Glomerular endothelial cell (primary cell): ENCODE measurements around the gene PCNA. TPM values are rescaled to one million over a fixed set of nuclear protein-coding genes. Genes with fewer than 3 reads are reported as not detected.

ENCODE experiments used
- DNase-seq: peaks from one replicate; pipeline ENCODE4 v3.0.0-alpha.2; 2011; ENCODE audit warnings: low read depth, low spot score; ENCODE audit errors: extremely low read depth
- total RNA-seq: library from RNA; depleted of rRNA; stranded (reverse); fragments of >200 nt; gene quantifications from 2 replicates; pipeline ENCODE4 v1.2.3, GENCODE V29; 2015

PCNA gene
- total RNA-seq, 1 donor from 2014 or later, result 101 TPM

GRCh38 chr20:5070081-5070480 lies 49.7 kb downstream of the PCNA start:
- DNase-seq, result no peak

GRCh38 chr20:5069141-5069806 lies 50.5 kb downstream of the PCNA start:
- DNase-seq, result no peak

GRCh38 chr20:5067877-5068645 lies 51.7 kb downstream of the PCNA start:
- no peak for DNase-seq

GRCh38 chr20:5065879-5066383 lies 53.8 kb downstream of the PCNA start:
- DNase-seq, result peak; percentile 71

- DNase-seq, result no peak
Observed at GRCh38 chr20:5065166-5065878, 54.4 kb downstream of the PCNA start.

Other genes starting within 250 kb of the PCNA start
- gene SLC23A2, start 118.4 kb downstream of the PCNA start, total RNA-seq, result 15.6 and 20.6 TPM in 2 replicates
- gene TMEM230, start 6.9 kb downstream of the PCNA start, total RNA-seq, result 112 and 124 TPM in 2 replicates
- 27.5 and 39.3 TPM in 2 replicates for gene CDS2, start 7.0 kb upstream of the PCNA start, total RNA-seq
- gene PROKR2, start 197.0 kb upstream of the PCNA start, total RNA-seq, result not detected in 2 replicates